ENCODE data around the gene LINC01488. TPM values are rescaled to one million over a fixed set of nuclear protein-coding genes. Genes with fewer than 3 reads are reported as not detected.

LINC01488 gene
- total RNA-seq, 2 experiments from 2014 or later, result not detected

DNA sequence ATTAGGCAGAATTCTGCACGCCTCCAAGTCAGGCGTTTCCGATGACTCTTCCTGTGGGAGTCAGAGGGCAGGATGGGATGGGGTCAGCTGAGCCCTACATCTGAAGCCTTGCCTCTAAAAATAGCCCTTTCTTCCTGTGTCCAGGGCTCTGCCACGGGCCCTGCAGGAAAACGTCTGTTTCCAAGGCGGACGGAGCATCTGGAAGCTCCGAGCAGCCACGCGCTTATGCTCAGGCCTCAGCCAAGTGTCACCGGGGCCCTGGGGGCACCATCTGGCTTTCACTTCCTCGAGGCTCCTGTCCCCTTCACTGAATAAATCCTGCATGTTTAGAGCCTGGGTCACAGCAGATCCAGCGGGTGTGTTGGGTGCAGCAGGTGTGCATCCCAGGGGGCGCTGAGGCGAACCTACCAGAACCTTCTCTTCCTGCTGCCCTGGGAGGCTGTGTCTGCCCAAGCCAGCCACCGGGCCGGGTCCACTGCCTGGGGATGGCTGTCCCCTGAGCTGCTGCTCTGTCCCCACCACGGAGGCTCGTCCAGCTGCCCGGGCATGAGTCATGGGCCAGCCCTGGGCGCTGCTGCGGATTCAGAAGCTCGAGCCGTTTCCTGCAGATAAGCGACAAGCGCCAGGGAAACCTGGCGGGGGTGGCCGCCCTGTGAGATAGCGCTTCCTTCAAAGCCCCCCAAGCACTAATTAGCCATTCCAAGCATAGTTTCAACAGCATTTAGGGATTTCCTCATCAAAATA lies 32.0 kb upstream of the LINC01488 start:
- Histone ChIP-seq H3K36me3 (ENCODE audit: insufficient read depth, low read length) (no peaks in the 10 kb centered on the region), H3K9me3 (ENCODE audit: control insufficient read depth in 1 of 2, insufficient read depth in 1 of 2, low read length in 2 of 2) (peaks cover 0 to 14% of the 10 kb centered on the region in 2 experiments), H3K27ac (ENCODE audit: low read depth in 1 of 2, low read length in 2 of 2) (no peak overlapping the region), H3K4me1 (ENCODE audit: insufficient read depth, low read length) (no peaks in the 10 kb centered on the region), H3K4me3 (ENCODE audit: low read length) (no peak overlapping the region), H3K27me3 (ENCODE audit: control insufficient read depth in 1 of 2, insufficient read depth in 2 of 2, low read length in 2 of 2) (peaks cover 12 to 25% of the 10 kb centered on the region in 2 experiments)
- CTCF ChIA-PET, result no interaction called here
- POLR2A ChIA-PET, result no interaction called here
- no peaks in the 10 kb centered on the region for H3K9me3 Mint-ChIP-seq
- H3K4me1 Mint-ChIP-seq (ENCODE audit: low read depth), result no peaks in the 10 kb centered on the region
- no peaks in the 10 kb centered on the region for H3K36me3 Mint-ChIP-seq (ENCODE audit: low read depth)
- TF ChIP-seq, protein P1, sequence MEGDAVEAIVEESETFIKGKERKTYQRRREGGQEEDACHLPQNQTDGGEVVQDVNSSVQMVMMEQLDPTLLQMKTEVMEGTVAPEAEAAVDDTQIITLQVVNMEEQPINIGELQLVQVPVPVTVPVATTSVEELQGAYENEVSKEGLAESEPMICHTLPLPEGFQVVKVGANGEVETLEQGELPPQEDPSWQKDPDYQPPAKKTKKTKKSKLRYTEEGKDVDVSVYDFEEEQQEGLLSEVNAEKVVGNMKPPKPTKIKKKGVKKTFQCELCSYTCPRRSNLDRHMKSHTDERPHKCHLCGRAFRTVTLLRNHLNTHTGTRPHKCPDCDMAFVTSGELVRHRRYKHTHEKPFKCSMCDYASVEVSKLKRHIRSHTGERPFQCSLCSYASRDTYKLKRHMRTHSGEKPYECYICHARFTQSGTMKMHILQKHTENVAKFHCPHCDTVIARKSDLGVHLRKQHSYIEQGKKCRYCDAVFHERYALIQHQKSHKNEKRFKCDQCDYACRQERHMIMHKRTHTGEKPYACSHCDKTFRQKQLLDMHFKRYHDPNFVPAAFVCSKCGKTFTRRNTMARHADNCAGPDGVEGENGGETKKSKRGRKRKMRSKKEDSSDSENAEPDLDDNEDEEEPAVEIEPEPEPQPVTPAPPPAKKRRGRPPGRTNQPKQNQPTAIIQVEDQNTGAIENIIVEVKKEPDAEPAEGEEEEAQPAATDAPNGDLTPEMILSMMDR (IDR thresholded peaks at IDR 0.05), result no peak
- peaks cover 33% of the 10 kb centered on the region for H3K27me3 Mint-ChIP-seq
- intact Hi-C loops (cut with DNase I, micrococcal nuclease), result no loop called here
- ATAC-seq (ENCODE audit: poor library complexity), result no peak
- no peak overlapping the region for H3K4me3 Mint-ChIP-seq
- DNase-seq, result peak in 1 of 14 experiments; percentile 15
- no peak overlapping the region for H3K27ac Mint-ChIP-seq

DNA sequence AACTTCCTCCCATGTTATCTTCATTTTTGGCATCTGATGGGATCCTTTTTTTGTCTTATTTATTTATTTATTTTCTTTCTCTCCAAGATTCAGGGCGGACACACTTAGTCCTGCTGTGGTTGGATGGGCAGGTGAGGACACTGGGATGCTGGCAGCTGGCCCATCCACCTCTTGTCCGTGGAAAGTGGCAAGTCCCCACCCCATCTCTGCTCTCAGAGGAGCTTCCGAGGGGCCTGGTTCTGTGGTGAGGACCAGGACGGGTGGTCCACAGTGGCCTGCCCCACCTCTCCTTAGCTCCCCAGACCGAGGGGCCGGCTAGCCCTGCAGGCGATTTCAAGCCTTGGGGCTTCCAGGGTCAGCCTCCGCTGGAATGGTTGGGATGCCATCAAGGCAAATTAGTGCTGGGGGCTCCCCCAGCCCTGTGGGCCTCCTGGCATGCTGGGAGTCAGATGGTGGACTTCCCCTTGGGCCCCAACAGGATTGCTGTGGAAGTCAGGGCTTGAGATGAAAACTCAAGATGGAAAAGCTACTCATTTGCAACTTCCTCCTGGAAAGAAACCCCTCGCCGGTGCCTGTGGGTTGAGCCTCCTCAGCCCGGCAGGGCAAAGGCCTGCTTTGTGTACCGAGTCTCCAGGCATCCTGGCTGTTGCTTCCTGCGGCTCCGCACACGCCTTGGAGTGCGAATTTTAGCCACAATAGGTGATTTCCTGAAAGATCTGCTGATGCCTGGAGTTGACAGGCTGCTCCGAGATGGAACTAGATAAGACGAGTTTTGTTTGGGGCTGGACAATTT lies 31.2 kb upstream of the LINC01488 start:
- H3K27me3 Mint-ChIP-seq, result peaks cover 32% of the 10 kb centered on the region
- Histone ChIP-seq H3K36me3 (ENCODE audit: insufficient read depth, low read length) (no peaks in the 10 kb centered on the region), H3K27ac (ENCODE audit: low read depth in 1 of 2, low read length in 2 of 2) (no peak overlapping the region), H3K4me3 (ENCODE audit: low read length) (no peak overlapping the region), H3K9me3 (ENCODE audit: control insufficient read depth in 1 of 2, insufficient read depth in 1 of 2, low read length in 2 of 2) (peaks cover 0 to 14% of the 10 kb centered on the region in 2 experiments), H3K27me3 (ENCODE audit: control insufficient read depth in 1 of 2, insufficient read depth in 2 of 2, low read length in 2 of 2) (peaks cover 12 to 22% of the 10 kb centered on the region in 2 experiments), H3K4me1 (ENCODE audit: insufficient read depth, low read length) (no peaks in the 10 kb centered on the region)
- H3K36me3 Mint-ChIP-seq (ENCODE audit: low read depth), result no peaks in the 10 kb centered on the region
- ATAC-seq (ENCODE audit: poor library complexity) (no peak), DNase-seq (no peak)
- intact Hi-C loops (cut with DNase I, micrococcal nuclease), result no loop called here
- CTCF ChIA-PET, result no interaction called here
- H3K9me3 Mint-ChIP-seq, result no peaks in the 10 kb centered on the region
- H3K4me1 Mint-ChIP-seq (ENCODE audit: low read depth), result no peaks in the 10 kb centered on the region
- POLR2A ChIA-PET, result no interaction called here
- no peak overlapping the region for H3K4me3 Mint-ChIP-seq
- TF ChIP-seq, protein P1 (IDR thresholded peaks at IDR 0.05), result no peak
- H3K27ac Mint-ChIP-seq, result no peak overlapping the region

DNA sequence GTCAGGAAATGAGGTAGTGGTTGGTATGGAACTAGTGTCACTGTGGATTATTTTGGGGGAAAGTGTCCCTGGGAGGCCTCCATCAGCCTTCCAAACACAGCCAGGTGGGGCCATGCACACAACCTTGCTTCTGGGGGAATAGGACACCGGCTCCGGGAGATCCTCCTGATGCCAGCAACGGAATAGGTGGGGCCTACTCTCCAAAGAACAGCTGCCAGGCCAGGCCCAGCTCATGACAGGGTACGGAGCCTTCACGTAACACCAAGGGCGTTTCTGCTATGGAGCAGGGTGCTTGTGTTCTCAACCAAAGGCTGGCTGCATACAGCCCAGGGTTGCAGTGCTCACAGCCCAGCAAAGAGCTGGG lies 30.6 kb upstream of the LINC01488 start:
- ATAC-seq (ENCODE audit: poor library complexity) (no peak), DNase-seq (no peak)
- no peak overlapping the region for H3K4me3 ChIP-seq (ENCODE audit: low read length)
- H3K4me3 Mint-ChIP-seq, result no peak overlapping the region
- H3K27me3 ChIP-seq (ENCODE audit: control insufficient read depth in 1 of 2, insufficient read depth in 2 of 2, low read length in 2 of 2), result peaks cover 12 to 22% of the 10 kb centered on the region in 2 experiments
- POLR2A ChIA-PET, result no interaction called here
- H3K4me1 Mint-ChIP-seq (ENCODE audit: low read depth), result no peaks in the 10 kb centered on the region
- H3K27ac ChIP-seq (ENCODE audit: low read depth in 1 of 2, low read length in 2 of 2), result no peak overlapping the region
- H3K27ac Mint-ChIP-seq, result no peak overlapping the region
- H3K9me3 Mint-ChIP-seq, result no peaks in the 10 kb centered on the region
- no peaks in the 10 kb centered on the region for H3K4me1 ChIP-seq (ENCODE audit: insufficient read depth, low read length)
- CTCF ChIA-PET, result no interaction called here
- H3K36me3 Mint-ChIP-seq (ENCODE audit: low read depth), result no peaks in the 10 kb centered on the region
- intact Hi-C loops (cut with DNase I, micrococcal nuclease), result no loop called here
- H3K36me3 ChIP-seq (ENCODE audit: insufficient read depth, low read length), result no peaks in the 10 kb centered on the region
- H3K27me3 Mint-ChIP-seq, result peaks cover 27% of the 10 kb centered on the region
- peaks cover 0 to 14% of the 10 kb centered on the region in 2 experiments for H3K9me3 ChIP-seq (ENCODE audit: control insufficient read depth in 1 of 2, insufficient read depth in 1 of 2, low read length in 2 of 2)
- TF ChIP-seq, protein P1 (IDR thresholded peaks at IDR 0.05), result no peak

Data from CD4-positive, alpha-beta T cell (primary cell).